ENCODE results near the gene POLR3H.

POLR3H gene

DNA sequence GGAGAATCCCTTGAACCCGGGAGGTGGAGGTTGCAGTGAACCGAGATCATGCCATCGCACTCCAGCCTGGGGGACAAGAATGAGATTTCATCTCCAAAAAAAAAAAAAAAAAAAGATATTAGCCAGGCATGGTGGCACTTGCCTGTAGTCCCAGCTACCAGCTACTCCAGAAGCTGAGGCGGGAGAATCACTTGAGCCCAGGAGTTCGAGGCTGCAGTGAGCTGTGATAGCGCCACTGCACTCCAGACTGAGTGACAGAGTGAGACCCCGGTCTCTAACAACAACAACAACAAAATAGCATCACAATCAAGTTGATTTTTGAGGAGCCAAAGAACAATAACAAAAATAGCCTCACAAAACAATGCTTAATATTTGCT, 43.1 kb upstream of the POLR3H start:
- no peaks in the 10 kb centered on the region for H4K20me1 ChIP-seq (ENCODE audit: insufficient read depth, low read length)
- no peak overlapping the region for H3K9ac ChIP-seq (ENCODE audit: low read length)
- H3K27ac ChIP-seq (ENCODE audit: low read length), result no peak overlapping the region
- H3K9me2 ChIP-seq (replicated peaks; ENCODE audit: insufficient read depth, low read length), result no peaks in the 10 kb centered on the region
- no peaks in the 10 kb centered on the region for H3K27me3 ChIP-seq (replicated peaks; ENCODE audit: insufficient read depth, low read length)
- H3F3A ChIP-seq (ENCODE audit: insufficient read depth, low read length), result no peaks in the 10 kb centered on the region
- H3K4me2 ChIP-seq (ENCODE audit: low read depth, low read length), result no peak overlapping the region
- peaks cover 5% of the 10 kb centered on the region; the same call in 1 of the 2 replicates for H3K4me1 ChIP-seq (ENCODE audit: low read length)
- H3K4me3 ChIP-seq (ENCODE audit: low read length), result no peak overlapping the region
- DNase-seq, result no peak
- no peaks in the 10 kb centered on the region for H3K36me3 ChIP-seq (replicated peaks; ENCODE audit: insufficient read depth, low read length)
- no peak overlapping the region for H2AFZ ChIP-seq (ENCODE audit: low read length)
- H3K79me2 ChIP-seq (ENCODE audit: low read length), result peaks cover 32% of the 10 kb centered on the region
- TF ChIP-seq EZH2phosphoT487 (IDR thresholded peaks at IDR 0.05; ENCODE audit: low read length), result no peak
- TF ChIP-seq, protein P1, sequence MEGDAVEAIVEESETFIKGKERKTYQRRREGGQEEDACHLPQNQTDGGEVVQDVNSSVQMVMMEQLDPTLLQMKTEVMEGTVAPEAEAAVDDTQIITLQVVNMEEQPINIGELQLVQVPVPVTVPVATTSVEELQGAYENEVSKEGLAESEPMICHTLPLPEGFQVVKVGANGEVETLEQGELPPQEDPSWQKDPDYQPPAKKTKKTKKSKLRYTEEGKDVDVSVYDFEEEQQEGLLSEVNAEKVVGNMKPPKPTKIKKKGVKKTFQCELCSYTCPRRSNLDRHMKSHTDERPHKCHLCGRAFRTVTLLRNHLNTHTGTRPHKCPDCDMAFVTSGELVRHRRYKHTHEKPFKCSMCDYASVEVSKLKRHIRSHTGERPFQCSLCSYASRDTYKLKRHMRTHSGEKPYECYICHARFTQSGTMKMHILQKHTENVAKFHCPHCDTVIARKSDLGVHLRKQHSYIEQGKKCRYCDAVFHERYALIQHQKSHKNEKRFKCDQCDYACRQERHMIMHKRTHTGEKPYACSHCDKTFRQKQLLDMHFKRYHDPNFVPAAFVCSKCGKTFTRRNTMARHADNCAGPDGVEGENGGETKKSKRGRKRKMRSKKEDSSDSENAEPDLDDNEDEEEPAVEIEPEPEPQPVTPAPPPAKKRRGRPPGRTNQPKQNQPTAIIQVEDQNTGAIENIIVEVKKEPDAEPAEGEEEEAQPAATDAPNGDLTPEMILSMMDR (IDR thresholded peaks at IDR 0.05; ENCODE audit: low read length), result no peak
- TF ChIP-seq EZH2 (optimal IDR thresholded peaks at IDR 0.05; ENCODE audit: low read depth, low read length), result no peak
- H3K9me3 ChIP-seq (replicated peaks; ENCODE audit: insufficient read depth, low read length), result no peaks in the 10 kb centered on the region

DNA sequence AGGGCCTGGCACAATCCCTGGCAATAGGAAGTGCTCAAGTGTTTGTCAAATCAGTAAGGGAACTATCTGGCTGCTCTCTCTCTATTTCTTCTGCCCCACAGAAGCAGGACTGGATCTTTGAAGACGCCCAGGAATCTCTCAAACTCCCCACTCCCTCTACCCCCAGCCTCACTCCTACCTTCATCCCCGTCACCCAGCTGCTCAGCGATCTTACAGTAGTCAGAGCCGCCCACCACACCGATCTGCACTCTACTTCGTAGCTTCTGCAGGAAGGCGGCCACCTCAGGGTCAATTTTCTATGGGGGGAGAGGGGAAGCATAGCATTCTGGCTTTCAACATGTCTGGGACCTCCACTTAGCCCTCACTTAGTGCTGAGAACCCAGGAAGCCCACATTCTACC, 41.6 kb upstream of the POLR3H start:
- H3K4me3 ChIP-seq (ENCODE audit: low read length), result no peak overlapping the region
- no peaks in the 10 kb centered on the region for H3K36me3 ChIP-seq (replicated peaks; ENCODE audit: insufficient read depth, low read length)
- peaks cover 32% of the 10 kb centered on the region for H3K79me2 ChIP-seq (ENCODE audit: low read length)
- no peak for TF ChIP-seq EZH2phosphoT487 (IDR thresholded peaks at IDR 0.05; ENCODE audit: low read length)
- TF ChIP-seq, protein P1 (IDR thresholded peaks at IDR 0.05; ENCODE audit: low read length), result no peak
- no peak for TF ChIP-seq EZH2 (optimal IDR thresholded peaks at IDR 0.05; ENCODE audit: low read depth, low read length)
- H3K4me2 ChIP-seq (ENCODE audit: low read depth, low read length), result no peak overlapping the region
- peaks cover 5% of the 10 kb centered on the region; the same call in 1 of the 2 replicates for H3K4me1 ChIP-seq (ENCODE audit: low read length)
- H3K9me2 ChIP-seq (replicated peaks; ENCODE audit: insufficient read depth, low read length), result no peaks in the 10 kb centered on the region
- no peak overlapping the region for H3K9ac ChIP-seq (ENCODE audit: low read length)
- H4K20me1 ChIP-seq (ENCODE audit: insufficient read depth, low read length), result no peaks in the 10 kb centered on the region
- no peak overlapping the region for H2AFZ ChIP-seq (ENCODE audit: low read length)
- H3K27me3 ChIP-seq (replicated peaks; ENCODE audit: insufficient read depth, low read length), result no peaks in the 10 kb centered on the region
- no peak overlapping the region for H3K27ac ChIP-seq (ENCODE audit: low read length)
- DNase-seq, result no peak
- no peaks in the 10 kb centered on the region for H3F3A ChIP-seq (ENCODE audit: insufficient read depth, low read length)
- H3K9me3 ChIP-seq (replicated peaks; ENCODE audit: insufficient read depth, low read length), result no peaks in the 10 kb centered on the region

DNA sequence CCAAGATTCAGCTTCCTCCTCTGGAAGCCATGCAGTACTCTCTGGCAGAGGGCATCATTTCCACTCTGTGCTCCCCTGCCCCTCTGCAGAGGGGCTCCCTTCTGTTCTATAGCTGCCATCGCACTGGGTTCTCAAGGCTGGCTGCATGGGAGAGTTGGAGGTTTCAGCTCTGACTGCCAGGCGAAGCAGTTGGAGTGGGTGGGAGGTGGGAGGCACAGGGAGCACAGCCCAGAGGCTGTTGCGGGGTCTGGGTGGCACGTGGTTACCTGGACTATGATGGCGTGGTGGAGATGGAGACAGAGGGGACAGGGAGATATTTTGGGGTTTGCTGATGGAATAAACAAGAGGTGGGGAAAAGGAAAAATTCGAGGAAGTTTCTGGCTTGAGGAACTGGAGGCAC, 40.6 kb upstream of the POLR3H start:
- Histone ChIP-seq H3K4me3 (ENCODE audit: low read length) (no peak overlapping the region), H3K36me3 (replicated peaks; ENCODE audit: insufficient read depth, low read length) (no peaks in the 10 kb centered on the region), H3K79me2 (ENCODE audit: low read length) (peaks cover 32% of the 10 kb centered on the region), H3K4me1 (ENCODE audit: low read length) (peaks cover 5% of the 10 kb centered on the region; the same call in 1 of the 2 replicates), H3K9ac (ENCODE audit: low read length) (no peak overlapping the region), H3K9me3 (replicated peaks; ENCODE audit: insufficient read depth, low read length) (no peaks in the 10 kb centered on the region), H3K4me2 (ENCODE audit: low read depth, low read length) (no peak overlapping the region), H3K27ac (ENCODE audit: low read length) (no peak overlapping the region), H3K9me2 (replicated peaks; ENCODE audit: insufficient read depth, low read length) (no peaks in the 10 kb centered on the region), H3K27me3 (replicated peaks; ENCODE audit: insufficient read depth, low read length) (no peaks in the 10 kb centered on the region), H3F3A (ENCODE audit: insufficient read depth, low read length) (no peaks in the 10 kb centered on the region), H2AFZ (ENCODE audit: low read length) (no peak overlapping the region), H4K20me1 (ENCODE audit: insufficient read depth, low read length) (no peaks in the 10 kb centered on the region)
- no peak for DNase-seq
- TF ChIP-seq EZH2 (optimal IDR thresholded peaks at IDR 0.05; ENCODE audit: low read depth, low read length), result no peak
- TF ChIP-seq EZH2phosphoT487 (IDR thresholded peaks at IDR 0.05; ENCODE audit: low read length), result no peak
- TF ChIP-seq, protein P1 (IDR thresholded peaks at IDR 0.05; ENCODE audit: low read length), result no peak
